K562 (cell line): Measurements from ENCODE around the gene DRD2. TPM values are rescaled to one million over a fixed set of nuclear protein-coding genes. Genes with fewer than 3 reads are reported as not detected.

Experiments used
- AFF4 ChIP-seq: sonication (generic); formaldehyde crosslinking; IDR thresholded peaks from 2 replicates; pipeline ENCODE4 v1.8.0; 2023; ENCODE audit warnings: mild to moderate bottlenecking, missing genetic modification reagents
- HMG20A ChIP-seq: fragments of 450-650 bp; formaldehyde crosslinking; conservative IDR thresholded peaks from 2 replicates; pipeline ENCODE4 v1.4.0; 2020; ENCODE audit warnings: mild to moderate bottlenecking, mixed read lengths
- PPARD ChIP-seq: fragments of 250-450 bp; sonication (Bioruptor Pico); IDR thresholded peaks from 2 replicates; pipeline ENCODE4 v1.8.0; 2022; ENCODE audit warnings: inconsistent platforms, mild to moderate bottlenecking, moderate library complexity
- RBFOX2 ChIP-seq: fragments of 200-400 bp; formaldehyde crosslinking; IDR thresholded peaks from 2 replicates; pipeline ENCODE4 v1.6.1; 2017; ENCODE audit warnings: low read depth, mild to moderate bottlenecking, low read length, moderate library complexity
- RUNX1 ChIP-seq: sonication (generic); IDR thresholded peaks from 2 replicates; pipeline ENCODE4 v1.6.1; 2016; ENCODE audit warnings: antibody characterized with exemption, low read depth
- ZNF766 ChIP-seq: fragments of 200-800 bp; sonication (Bioruptor generic); conservative IDR thresholded peaks from 2 replicates; pipeline ENCODE4 v1.6.1; 2016; ENCODE audit warnings: missing genetic modification characterization, missing compliant biosample characterization
- polyA plus RNA-seq, 8 experiments: library from polyadenylated mRNA; depleted of rRNA in 4 of 8; stranded (reverse) in 5 of 8; unstranded in 3 of 8; fragments of >200 nt; fragmentation: Nextera tagmentation in 2 of 8; fragmentation: Illumina TruSeq in 1 of 8; extraction: Ambion mirVana in 2 of 8; extraction: Trizol in 1 of 8; gene quantifications; 2 replicates each; pipeline versions ENCODE4 v1.2.1 to v1.2.3, GENCODE V29; 2011 to 2014; ENCODE audit warnings: inconsistent platforms in 1 of 8, missing spikeins in 1 of 8
- total RNA-seq, 7 experiments: library from RNA; depleted of rRNA in 6 of 7; stranded (reverse); fragments of >200 nt in 6 of 7; fragmentation: Illumina TruSeq in 2 of 7; extraction: Trizol in 2 of 7; gene quantifications; 2 replicates each; pipeline versions ENCODE4 v1.2.1 to v1.2.3, GENCODE V29; 2011 to 2021; ENCODE audit warnings: low replicate concordance in 1 of 7
- TF ChIP-seq, protein P1 (sequence below): fragments of 450-650 bp; IDR thresholded peaks from 2 replicates; pipeline ENCODE4 v1.6.1; 2016; ENCODE audit warnings: antibody characterized with exemption
- TF ChIP-seq, protein P2 (sequence below): sonication (generic); formaldehyde crosslinking; IDR thresholded peaks from 2 replicates; pipeline ENCODE4 v1.8.1; 2023; ENCODE audit warnings: mild to moderate bottlenecking, missing genetic modification reagents

The DRD2 gene
- total and polyA plus RNA-seq, 9 of the 15 experiments (the other 6 are each of a cell fraction or from before 2014, with no cell fraction given) = not detected

DNA sequence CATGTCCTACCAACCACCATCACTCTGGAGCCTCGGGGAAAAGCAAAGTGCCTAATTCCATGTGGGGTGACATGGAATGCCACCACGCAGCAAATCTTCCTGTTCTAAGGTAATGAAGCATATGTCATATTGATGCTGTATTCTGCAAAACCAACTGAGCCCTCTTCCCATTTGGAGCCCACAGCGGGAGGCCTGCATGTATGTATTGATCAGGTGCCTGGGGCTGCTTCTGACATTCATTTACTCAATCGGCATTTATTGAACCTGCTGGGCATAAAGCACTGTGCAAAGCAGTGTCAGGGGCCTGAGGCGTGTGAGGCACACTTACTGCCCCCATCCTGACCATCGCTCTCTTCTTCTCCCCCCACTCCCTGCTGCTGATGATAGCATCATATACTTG lies 48.5 kb downstream of the DRD2 start (continued):
- TF ChIP-seq, protein P1, sequence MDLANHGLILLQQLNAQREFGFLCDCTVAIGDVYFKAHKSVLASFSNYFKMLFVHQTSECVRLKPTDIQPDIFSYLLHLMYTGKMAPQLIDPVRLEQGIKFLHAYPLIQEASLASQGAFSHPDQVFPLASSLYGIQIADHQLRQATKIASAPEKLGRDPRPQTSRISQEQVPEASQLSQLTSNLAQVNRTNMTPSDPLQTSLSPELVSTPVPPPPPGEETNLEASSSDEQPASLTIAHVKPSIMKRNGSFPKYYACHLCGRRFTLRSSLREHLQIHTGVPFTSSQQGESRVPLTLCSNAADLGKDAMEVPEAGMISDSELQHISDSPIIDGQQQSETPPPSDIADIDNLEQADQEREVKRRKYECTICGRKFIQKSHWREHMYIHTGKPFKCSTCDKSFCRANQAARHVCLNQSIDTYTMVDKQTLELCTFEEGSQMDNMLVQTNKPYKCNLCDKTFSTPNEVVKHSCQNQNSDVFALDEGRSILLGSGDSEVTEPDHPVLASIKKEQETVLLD = no peak
- no peak for TF ChIP-seq AFF4 (CRISPR knock-in tag)
- no peak for TF ChIP-seq PPARD (CRISPR knock-in tag)
- TF ChIP-seq ZNF766 = no peak
- no peak for TF ChIP-seq RUNX1
- no peak for TF ChIP-seq HMG20A (CRISPR knock-in tag)
- TF ChIP-seq, protein P2, sequence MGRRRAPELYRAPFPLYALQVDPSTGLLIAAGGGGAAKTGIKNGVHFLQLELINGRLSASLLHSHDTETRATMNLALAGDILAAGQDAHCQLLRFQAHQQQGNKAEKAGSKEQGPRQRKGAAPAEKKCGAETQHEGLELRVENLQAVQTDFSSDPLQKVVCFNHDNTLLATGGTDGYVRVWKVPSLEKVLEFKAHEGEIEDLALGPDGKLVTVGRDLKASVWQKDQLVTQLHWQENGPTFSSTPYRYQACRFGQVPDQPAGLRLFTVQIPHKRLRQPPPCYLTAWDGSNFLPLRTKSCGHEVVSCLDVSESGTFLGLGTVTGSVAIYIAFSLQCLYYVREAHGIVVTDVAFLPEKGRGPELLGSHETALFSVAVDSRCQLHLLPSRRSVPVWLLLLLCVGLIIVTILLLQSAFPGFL (CRISPR knock-in tag) = no peak
- no peak for TF ChIP-seq RBFOX2
